DOHH2 (cell line): Measurements from ENCODE around the gene CSN3.

ENCODE experiments used
- EZH2phosphoT487 ChIP-seq: fragments of 200-600 bp; sonication (generic); IDR thresholded peaks from 2 replicates; pipeline ENCODE4 v1.6.1; 2017; ENCODE audit warnings: borderline replicate concordance, mild to moderate bottlenecking, antibody characterized with exemption, low read length, moderate library complexity, mixed read lengths
- TF ChIP-seq, protein P1 (sequence below): fragments of 200-600 bp; sonication (generic); IDR thresholded peaks from one replicate; pipeline ENCODE4 v1.5.1; 2014; ENCODE audit warnings: antibody characterized with exemption, mild to moderate bottlenecking, low read depth, low read length; ENCODE audit not compliant: poor library complexity, severe bottlenecking

DNA sequence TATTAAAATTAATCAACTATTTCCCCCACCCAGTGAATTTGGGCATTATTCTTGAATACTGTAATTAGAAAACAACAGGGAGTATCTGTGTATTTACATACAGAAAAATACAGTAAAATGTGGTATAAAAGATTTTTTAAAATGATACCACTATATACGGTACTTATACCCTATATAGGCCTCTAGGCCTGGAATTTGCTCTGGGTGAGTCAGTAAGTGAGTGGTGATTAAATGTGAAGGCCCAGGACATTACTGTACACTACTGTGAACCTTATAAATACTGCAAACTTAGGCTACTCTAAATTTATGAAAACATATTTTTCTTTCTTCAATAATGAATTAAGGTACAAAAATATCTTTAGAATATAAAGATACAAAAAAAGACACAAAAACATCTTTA is 6.3 kb upstream of the CSN3 start:
- TF ChIP-seq, protein P1, sequence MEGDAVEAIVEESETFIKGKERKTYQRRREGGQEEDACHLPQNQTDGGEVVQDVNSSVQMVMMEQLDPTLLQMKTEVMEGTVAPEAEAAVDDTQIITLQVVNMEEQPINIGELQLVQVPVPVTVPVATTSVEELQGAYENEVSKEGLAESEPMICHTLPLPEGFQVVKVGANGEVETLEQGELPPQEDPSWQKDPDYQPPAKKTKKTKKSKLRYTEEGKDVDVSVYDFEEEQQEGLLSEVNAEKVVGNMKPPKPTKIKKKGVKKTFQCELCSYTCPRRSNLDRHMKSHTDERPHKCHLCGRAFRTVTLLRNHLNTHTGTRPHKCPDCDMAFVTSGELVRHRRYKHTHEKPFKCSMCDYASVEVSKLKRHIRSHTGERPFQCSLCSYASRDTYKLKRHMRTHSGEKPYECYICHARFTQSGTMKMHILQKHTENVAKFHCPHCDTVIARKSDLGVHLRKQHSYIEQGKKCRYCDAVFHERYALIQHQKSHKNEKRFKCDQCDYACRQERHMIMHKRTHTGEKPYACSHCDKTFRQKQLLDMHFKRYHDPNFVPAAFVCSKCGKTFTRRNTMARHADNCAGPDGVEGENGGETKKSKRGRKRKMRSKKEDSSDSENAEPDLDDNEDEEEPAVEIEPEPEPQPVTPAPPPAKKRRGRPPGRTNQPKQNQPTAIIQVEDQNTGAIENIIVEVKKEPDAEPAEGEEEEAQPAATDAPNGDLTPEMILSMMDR, result no peak
- TF ChIP-seq EZH2phosphoT487, result no peak
